Esophagus muscularis mucosa (tissue), 4 donors: ENCODE measurements around the gene RHBDF2. TPM values are rescaled to one million over a fixed set of nuclear protein-coding genes. Genes with fewer than 3 reads are reported as not detected.

Source experiments
- DNase-seq: peaks from one replicate; pipeline ENCODE4 v3.0.0-alpha.2; 2017; ENCODE audit errors: extremely low spot score
- H3K27ac ChIP-seq, 4 donors: fragments of 200-600 bp; sonication (generic); replicated peaks in 1 of 4; 1 replicate in 3 of 4; 2 replicates in 1 of 4; pipeline ENCODE4 v1.5.1; 2016 to 2019; ENCODE audit warnings: mild to moderate bottlenecking in 1 of 4
- H3K27me3 ChIP-seq, 4 donors: fragments of 200-600 bp; sonication (generic); one replicate each; pipeline versions ENCODE4 v1.5.1 to v1.6.0; 2016 to 2019
- H3K36me3 ChIP-seq, 4 donors: fragments of 200-600 bp; sonication (generic); one replicate each; pipeline ENCODE4 v1.5.1; 2016 to 2019
- H3K4me1 ChIP-seq, 4 donors: fragments of 200-600 bp; sonication (generic); one replicate each; pipeline ENCODE4 v1.5.1; 2016 to 2019
- H3K4me3 ChIP-seq, 4 donors: fragments of 200-600 bp; sonication (generic); 1 replicate in 2 of 4; 2 replicates in 2 of 4; pipeline ENCODE4 v1.5.1; 2016 to 2019; ENCODE audit warnings: mild to moderate bottlenecking in 4 of 4, moderate library complexity in 1 of 4
- H3K9me3 ChIP-seq, 4 donors: fragments of 200-600 bp; sonication (generic); 1 replicate in 3 of 4; 2 replicates in 1 of 4; pipeline ENCODE4 v1.5.1; 2016 to 2019
- EP300 ChIP-seq: sonication (generic); formaldehyde crosslinking; IDR thresholded peaks from one replicate; pipeline ENCODE4 v1.6.1; 2017; ENCODE audit warnings: antibody characterized with exemption
- POLR2A ChIP-seq: fragments of 450-650 bp; IDR thresholded peaks from one replicate; pipeline ENCODE4 v1.6.1; 2017; ENCODE audit warnings: antibody characterized with exemption, moderate library complexity, mild to moderate bottlenecking, low read depth
- POLR2AphosphoS5 ChIP-seq, 2 donors: sonication (generic); formaldehyde crosslinking; IDR thresholded peaks; one replicate each; pipeline ENCODE4 v1.6.1; 2017; ENCODE audit warnings: antibody characterized with exemption in 2 of 2
- WGBS: methylation state at CpG from one replicate; pipeline ENCODE4 v1.1.5; 2018; 5-methylcytosine and 5-hydroxymethylcytosine counted together
- intact Hi-C: fragments of 100-400 bp; cut with DNase I; formaldehyde crosslinking; loops from one replicate; pipeline ENCODE4 v1.15.1; 2023
- total RNA-seq, 4 donors: library from RNA; depleted of rRNA; stranded (reverse); fragments of >200 nt; gene quantifications; one replicate each; pipeline versions ENCODE4 v1.1.0 to v1.2.1, GENCODE V29; 2016
- TF ChIP-seq, protein P1 (sequence below), 3 experiments: fragments of 200-600 bp in 2 of 3; fragments of 450-650 bp in 1 of 3; sonication (generic) in 2 of 3; IDR thresholded peaks; one replicate each; pipeline ENCODE4 v1.5.1; 2017 to 2019; ENCODE audit warnings: antibody characterized with exemption in 3 of 3, mild to moderate bottlenecking in 2 of 3, moderate library complexity in 1 of 3

Gene RHBDF2
- total RNA-seq, 4 donors from 2014 or later = 12.9 to 22.5 (median 15.4) TPM

DNA sequence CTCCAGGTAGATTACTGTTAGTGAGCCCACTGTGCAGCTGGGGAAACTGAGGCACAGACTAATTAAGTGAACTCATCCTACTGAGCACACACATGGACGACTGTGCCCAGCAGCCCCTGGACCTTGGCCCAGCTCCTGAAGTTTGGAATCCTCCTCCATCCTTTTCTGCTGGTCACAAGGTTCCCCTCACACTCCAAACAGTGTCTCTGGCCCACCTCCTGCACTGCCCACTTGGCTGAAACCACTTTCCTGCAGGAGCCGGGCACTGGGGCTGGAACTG is 3.6 kb downstream of the RHBDF2 start:
- Histone ChIP-seq H3K36me3 (peaks cover 0 to 4% (median 0%) of the 10 kb centered on the region in 4 donors), H3K4me1 (peaks cover 55 to 68% (median 65%) of the 10 kb centered on the region in 4 donors), H3K27me3 (no peaks in the 10 kb centered on the region), H3K9me3 (no peaks in the 10 kb centered on the region), H3K27ac (peak overlapping the region; percentile 55 to 85 (median 80)), H3K4me3 (peak overlapping the region; percentile 4 to 68 (median 10))
- TF ChIP-seq, protein P1, sequence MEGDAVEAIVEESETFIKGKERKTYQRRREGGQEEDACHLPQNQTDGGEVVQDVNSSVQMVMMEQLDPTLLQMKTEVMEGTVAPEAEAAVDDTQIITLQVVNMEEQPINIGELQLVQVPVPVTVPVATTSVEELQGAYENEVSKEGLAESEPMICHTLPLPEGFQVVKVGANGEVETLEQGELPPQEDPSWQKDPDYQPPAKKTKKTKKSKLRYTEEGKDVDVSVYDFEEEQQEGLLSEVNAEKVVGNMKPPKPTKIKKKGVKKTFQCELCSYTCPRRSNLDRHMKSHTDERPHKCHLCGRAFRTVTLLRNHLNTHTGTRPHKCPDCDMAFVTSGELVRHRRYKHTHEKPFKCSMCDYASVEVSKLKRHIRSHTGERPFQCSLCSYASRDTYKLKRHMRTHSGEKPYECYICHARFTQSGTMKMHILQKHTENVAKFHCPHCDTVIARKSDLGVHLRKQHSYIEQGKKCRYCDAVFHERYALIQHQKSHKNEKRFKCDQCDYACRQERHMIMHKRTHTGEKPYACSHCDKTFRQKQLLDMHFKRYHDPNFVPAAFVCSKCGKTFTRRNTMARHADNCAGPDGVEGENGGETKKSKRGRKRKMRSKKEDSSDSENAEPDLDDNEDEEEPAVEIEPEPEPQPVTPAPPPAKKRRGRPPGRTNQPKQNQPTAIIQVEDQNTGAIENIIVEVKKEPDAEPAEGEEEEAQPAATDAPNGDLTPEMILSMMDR (IDR thresholded peaks at IDR 0.05) = no peak
- TF ChIP-seq EP300 = no peak
- TF ChIP-seq POLR2A = no peak
- no peak for TF ChIP-seq POLR2AphosphoS5 (IDR thresholded peaks at IDR 0.05)
- 64% methylated on average over 1 of the region's 2 CpGs for WGBS
- intact Hi-C loops = no loop called here
- no peak for DNase-seq

DNA sequence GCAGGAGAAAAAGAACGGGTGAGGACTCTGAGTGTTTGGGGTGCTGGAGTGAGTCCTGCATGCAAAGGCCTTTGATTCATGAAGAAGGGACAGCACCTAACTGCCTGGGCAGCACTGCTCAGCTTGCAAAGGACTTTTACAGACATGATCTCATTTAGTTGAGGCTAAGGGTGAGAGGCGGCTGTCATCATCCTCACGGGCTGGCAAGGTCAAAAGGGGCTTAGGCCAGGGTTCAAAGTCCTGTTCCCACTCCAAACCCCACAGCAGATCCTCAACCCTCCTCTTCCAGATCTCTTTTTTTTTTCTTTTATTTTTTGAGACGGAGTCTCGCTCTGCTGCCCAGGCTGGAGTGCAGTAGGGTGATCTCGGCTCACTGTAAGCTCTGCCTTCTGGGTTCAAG is 4.8 kb downstream of the RHBDF2 start:
- Histone ChIP-seq H3K27me3 (no peaks in the 10 kb centered on the region), H3K4me3 (no peak overlapping the region), H3K36me3 (peaks cover 0 to 4% (median 0%) of the 10 kb centered on the region in 4 donors), H3K4me1 (peaks cover 58 to 64% (median 64%) of the 10 kb centered on the region in 4 donors), H3K27ac (no peak overlapping the region), H3K9me3 (no peaks in the 10 kb centered on the region)
- intact Hi-C loops = no loop called here
- WGBS = 91% methylated on average over 6 of the region's 6 CpGs
- no peak for DNase-seq
- TF ChIP-seq, protein P1 (IDR thresholded peaks at IDR 0.05) = no peak
- no peak for TF ChIP-seq POLR2A
- no peak for TF ChIP-seq POLR2AphosphoS5 (IDR thresholded peaks at IDR 0.05)
- TF ChIP-seq EP300 = no peak

DNA sequence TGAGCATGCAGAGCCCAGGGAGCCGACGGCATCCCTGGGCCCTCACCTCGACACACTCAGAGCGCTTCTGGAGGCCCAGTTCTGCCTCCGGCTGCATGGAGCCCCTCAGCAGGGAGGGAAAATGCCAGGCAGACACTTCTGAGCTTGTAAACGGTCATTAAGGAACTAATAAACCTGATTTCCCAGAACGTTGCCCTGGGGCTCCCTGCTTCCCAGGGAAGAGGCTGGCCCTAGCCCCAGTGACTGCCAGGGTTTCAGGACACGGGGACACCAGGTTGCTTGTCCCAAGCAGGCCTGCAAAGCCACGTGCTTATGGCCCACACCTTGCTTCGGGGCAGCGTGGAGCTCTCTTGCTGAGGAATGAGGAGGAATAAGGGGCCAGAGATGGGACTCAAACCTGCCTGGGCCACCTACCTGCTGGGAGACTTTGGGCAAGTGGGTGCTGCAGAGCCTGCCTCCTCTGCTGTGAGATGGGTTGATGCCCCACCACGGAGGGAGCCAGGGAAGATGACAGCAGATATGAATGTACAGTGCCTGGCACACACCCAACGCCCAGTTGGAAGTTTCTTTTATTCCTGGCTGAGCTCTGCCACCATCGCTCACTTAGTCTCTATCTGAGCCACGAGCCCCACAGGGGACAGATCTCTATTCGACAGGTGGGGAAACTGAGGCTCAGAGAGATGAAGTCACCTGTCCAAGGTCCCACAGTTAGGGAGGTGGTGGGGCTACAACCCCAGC is 5.4 kb downstream of the RHBDF2 start:
- Histone ChIP-seq H3K27me3 (no peaks in the 10 kb centered on the region), H3K4me3 (no peak overlapping the region), H3K9me3 (no peaks in the 10 kb centered on the region), H3K4me1 (peaks cover 58 to 66% (median 61%) of the 10 kb centered on the region in 4 donors), H3K27ac (no peak overlapping the region), H3K36me3 (peaks cover 0 to 4% (median 0%) of the 10 kb centered on the region in 4 donors)
- TF ChIP-seq, protein P1 (IDR thresholded peaks at IDR 0.05) = no peak
- TF ChIP-seq EP300 (no peak), POLR2A (no peak), POLR2AphosphoS5 (IDR thresholded peaks at IDR 0.05) (no peak)
- DNase-seq = no peak
- 80% methylated on average over 15 of the region's 16 CpGs for WGBS
- intact Hi-C loops = no loop called here

DNA sequence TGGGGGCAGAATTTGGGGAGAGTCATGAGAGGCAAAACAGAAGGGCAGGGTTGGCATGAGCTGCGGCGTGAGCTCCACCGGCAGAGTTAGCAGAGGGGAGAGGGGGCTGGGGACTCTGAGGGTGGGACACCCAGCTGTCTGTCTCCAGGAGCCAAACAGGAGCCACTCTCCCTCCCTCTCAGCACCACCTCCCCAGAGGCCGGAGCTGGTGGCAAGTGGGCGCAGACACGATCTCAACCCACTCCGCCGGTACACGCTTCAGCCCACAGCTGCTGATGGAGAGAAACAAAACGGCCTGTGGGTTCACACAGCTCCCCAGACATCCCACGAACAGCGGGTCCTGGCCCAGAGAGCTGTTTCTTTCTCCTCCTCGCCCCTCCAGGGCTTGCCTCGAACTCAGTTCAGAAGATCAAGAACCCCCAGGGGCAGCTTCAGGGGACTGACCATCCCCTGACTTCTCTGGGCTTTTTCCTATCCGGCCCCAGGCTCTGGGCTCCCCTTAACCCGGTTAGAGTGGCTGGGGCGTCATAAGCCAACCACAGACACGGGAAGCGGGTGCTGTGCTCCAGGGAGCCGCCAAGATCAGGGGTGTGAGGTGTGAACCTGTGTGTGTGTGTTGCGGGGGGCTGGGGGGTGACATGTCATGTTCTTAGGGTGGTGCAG is 7.6 kb downstream of the RHBDF2 start:
- Histone ChIP-seq H3K27me3 (no peaks in the 10 kb centered on the region), H3K36me3 (peaks cover 0 to 4% (median 0%) of the 10 kb centered on the region in 4 donors), H3K9me3 (no peaks in the 10 kb centered on the region), H3K4me1 (peaks cover 40 to 48% (median 45%) of the 10 kb centered on the region in 4 donors), H3K4me3 (peak overlapping the region; percentile 5 to 32 (median 12)), H3K27ac (peak overlapping the region; percentile 61 to 67 (median 65))
- DNase-seq = no peak
- WGBS = 80% methylated on average over 15 of the region's 21 CpGs
- intact Hi-C loops = no loop called here
- TF ChIP-seq POLR2A (no peak), EP300 (no peak), POLR2AphosphoS5 (IDR thresholded peaks at IDR 0.05) (no peak)
- TF ChIP-seq, protein P1 (IDR thresholded peaks at IDR 0.05) = no peak
